GM21360 (cell line): ENCODE results near the gene PIKFYVE.
A peak's percentile ranks its signal among the peaks of the same experiment; 100 is the strongest.
"Not testable (repeated sequence)": the region's sequence is repeated elsewhere in the genome, so short reads cannot be mapped to it uniquely, and the experiment has no call there.

Source experiments
- ATAC-seq: cut with Tn5 transposase; IDR thresholded peaks from one replicate; pipeline ENCODE4 v1.9.1; 2021; ENCODE audit warnings: mild to moderate bottlenecking, moderate library complexity; ENCODE audit not compliant: unreplicated experiment

The PIKFYVE gene

GRCh38 chr2:208254871-208255556 is 11.0 kb upstream of the PIKFYVE start, which contains the start of gene IDH1:
Gene IDH1 (minus strand): TSS chr2:208255071. CDS start chr2:208251551, 3,520 bp downstream.
- ATAC-seq: peak; percentile 82

DNA sequence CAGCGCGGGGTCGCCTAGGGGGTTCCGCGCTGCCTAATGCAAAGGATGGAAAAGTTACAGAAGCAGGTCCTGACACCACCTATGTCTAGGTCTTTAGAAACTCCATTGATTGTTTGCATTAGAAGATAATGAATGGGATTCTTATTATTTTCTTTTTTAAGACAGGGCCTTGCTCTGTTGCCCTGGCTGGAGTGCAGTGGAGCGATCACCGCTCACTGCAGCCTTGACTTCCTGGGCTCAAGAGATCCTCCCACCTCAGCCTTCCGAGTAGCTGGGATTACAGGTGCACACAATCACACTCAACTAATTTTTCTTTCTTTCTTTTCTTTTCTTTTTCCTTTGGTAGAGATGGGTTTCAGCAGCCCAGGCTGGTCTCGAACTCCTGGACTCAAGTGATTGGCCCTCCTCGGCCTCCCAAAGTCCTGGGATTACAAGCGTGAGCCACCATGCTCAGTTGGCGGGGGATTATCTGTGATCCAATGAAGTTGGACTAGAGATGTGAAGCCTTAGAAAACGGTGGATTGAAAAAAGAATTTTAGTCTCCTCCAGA is 10.4 kb upstream of the PIKFYVE start:
- ATAC-seq: peak; percentile 26

DNA sequence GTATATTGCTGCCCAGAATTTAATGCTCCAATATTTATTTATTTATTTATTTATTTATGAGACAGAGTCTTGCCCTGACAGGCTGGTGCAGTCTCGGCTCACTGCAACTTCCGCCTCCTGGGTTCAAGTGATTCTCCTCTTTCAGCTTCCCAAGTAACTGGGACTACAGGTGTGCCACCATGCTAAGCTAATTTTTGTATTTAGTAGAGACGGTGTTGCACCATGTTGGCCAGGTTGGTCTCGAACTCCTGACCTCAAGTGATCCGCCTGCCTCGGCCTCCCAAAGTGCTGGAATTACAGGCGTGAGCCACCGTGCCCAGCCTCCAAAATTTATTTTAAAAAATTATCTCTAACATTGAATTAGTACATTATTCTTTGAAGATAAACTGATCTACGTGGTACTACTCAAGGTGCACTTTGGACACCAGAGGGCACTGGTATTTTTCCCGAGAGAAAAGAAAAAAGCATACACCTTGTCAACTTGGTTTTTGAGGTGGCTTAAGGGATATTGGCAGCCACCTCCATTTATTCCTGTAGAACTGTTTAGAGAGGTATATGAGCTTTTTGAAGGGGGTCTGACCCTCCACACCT is 9.8 kb upstream of the PIKFYVE start:
- ATAC-seq: no peak

DNA sequence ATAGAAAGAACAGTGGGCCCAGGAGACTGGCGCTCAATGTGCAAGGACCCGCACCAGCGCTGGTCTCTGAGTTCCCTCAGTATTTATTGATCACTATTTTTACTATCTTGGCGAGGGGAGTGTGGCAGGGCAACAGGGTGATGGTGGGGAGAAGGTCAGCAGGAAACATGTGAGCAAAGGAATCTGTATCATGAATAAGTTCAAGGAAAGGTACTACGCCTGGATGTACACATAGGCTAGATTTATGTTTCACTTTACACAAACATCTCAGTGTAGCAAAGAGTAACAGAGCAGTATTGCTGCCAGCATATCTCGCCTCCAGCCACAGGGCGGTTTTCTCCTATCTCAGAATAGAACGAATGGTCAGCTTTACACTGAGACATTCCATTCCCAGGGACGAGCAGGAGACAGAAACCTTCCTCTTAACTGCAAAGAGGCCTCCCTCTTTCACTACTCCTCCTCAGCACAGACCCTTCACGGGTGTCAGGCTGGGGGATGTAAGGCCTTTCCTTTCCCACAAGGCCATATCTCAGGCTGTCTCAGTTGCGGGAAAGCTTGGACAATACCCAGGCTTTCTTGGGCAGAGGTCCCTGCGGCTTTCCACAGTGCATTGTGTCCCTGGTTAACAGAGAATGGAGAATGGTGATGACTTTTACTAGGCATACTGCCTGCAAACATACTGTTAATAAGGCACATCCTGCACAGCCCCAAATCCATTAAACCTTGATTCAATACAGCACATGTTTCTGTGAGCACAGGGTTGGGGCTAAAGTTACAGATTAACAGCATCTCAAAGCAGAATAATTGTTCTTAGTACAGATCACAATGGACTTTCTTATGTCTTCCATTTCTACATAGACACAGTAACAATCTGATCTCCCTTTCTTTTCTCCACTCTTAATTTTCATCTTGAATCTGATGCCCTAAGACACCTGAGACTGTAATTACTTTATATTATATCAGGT is 8.9 kb upstream of the PIKFYVE start:
- not testable (repeated sequence) for ATAC-seq

DNA sequence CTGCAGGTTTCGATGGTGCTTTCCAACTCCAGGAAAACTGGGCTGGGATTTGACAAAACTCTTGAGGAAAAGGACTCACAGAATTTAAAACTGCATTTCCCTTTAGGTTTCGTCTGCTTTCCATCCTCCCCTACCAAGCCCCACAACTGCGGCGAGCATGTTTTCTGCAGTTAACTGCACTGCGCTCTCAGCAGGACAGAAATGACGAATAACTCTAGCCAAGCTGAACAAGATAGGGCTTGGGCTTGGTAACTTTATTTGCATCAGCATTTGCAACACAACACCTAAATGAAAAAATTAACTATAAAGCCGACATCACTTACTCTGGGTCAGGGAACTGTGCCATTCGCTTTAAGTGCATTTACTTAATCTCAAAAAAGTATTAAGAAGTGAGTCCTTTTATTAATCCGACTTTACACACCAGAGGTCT is 669 bp upstream of the PIKFYVE start:
- peak; percentile 46 for ATAC-seq

DNA sequence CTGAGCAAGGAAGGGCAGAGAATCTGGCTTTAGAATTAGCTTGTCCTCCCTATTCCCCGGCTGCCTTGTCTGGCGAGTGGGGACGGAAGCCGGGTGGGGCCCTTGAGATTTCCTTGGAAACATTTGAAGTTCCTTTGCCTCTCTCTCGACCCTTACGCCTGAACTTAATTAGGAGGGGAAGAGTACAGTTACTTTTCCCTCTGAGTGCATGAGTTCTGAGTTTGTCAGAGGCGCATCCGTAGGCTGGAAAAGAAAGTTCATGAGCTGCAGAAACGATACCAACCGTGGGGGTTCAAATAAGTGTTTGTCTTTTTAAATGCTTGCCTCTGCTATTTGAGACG is 468 bp downstream of the PIKFYVE start:
- ATAC-seq: peak; percentile 6

GRCh38 chr2:208266936-208267335 is 881 bp downstream of the PIKFYVE start:
- ATAC-seq: no peak

DNA sequence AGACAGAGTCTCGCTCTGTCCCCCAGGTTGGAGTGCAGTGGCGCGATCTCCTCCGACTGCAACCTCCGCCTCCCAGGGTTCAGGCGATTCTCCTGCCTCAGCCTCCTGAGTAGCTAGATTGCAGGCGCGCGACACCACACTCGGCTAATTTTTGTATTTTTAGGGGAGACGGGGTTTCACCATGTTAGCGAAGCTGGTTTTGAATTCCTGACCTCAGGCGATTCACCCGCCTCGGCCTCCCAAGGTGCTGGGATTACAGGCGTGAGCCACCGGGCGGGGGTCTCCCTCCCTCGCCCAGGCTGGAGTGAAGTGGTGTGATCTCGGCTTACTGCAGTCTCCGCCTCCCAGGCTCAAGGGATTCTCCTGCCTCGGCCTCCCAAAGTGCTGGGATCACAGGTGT is 1.5 kb downstream of the PIKFYVE start:
- ATAC-seq: not testable (repeated sequence)

DNA sequence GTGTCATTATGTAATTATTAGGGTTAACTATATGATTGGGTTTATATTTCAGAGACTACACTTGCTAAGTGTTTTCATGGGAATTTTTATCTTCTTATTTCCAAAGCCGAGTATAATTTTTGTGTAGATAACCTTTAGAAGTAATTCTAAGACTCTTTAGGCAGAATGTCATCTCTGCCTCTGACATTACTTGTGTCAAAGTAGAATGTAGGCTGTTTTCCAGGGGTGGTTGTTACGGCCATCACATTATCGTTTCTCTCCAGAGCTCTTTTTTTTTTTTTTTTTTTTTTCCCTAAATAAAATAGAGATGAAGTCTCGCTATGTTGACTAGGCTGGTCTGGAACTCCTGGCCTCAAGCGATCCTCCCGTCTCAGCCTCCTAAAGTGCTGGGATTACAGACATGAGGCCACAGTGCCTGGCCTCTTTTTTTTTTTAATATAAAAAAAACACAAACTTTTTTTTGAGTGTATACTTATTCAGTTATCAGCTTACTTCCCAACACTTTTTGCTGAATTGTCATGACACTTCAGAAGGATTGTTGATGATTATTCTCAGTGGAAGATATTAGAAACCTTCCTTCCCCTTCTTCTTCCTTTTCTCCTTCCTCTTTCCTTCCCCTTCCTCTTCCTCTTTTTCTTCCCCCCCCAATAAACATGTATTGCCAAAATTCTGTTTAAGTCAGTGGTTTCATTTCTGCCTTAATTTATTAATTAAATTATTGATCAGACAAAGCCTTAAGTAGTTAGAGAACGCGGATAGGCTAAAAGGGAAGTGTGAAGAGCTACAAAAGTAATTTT is 2.3 kb downstream of the PIKFYVE start:
- no peak for ATAC-seq

DNA sequence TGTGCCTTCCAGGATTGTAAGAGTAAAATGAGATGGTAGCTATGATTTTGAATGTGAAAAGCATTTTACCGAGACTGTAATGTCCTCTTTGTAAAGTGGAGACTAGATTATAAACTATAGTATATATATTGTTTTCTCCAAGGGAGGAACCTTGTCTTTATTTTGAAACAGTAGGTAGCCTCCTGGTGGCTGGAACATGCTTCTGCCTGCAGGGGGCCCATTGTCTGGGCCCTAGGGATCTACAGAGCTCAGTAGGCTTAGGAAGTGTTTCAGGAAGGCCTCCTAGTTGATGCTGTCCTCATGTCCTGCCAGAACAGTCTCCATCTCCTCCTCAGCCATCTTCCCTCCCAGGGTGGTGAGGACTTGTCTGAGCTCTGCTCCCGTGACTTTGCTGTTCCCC is 3.0 kb downstream of the PIKFYVE start:
- ATAC-seq: no peak

DNA sequence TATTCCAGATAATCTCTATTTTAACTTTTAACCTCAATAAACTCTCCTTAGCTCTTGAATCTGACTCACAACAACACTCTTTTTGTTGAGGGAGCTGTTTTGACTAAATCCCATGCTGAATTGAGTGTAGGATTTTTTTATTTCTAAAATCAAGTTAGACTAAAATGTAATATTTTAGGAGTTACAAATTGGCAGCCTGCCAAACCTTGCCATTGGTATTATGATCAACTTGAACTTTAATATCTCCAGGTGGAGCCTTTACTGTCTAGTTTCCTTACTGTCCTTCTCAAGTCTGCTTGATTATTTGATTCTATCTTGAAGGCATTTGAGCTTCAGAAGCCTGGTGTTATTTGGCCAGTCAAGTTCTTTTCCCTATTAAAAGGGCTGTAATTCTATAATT is 8.7 kb downstream of the PIKFYVE start:
- ATAC-seq: no peak

DNA sequence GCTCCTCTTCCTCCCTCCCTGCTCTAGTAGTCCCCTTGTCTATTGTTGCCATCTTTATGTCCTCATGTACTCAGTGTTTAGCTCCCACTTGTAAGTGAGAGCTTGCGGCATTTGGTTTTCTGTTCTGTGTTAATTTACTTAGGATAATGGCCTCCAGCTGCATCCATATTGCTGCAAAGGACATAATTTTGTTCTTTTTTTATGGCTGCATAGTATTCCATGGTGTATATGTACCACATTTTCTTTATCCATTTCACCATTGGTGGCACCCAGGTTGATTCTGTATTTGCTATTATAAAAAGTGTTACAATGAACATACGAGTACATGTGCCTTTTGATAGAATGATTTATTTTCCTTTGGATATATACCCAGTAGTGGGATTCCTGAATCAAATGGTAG is 12.5 kb downstream of the PIKFYVE start:
- no peak for ATAC-seq

DNA sequence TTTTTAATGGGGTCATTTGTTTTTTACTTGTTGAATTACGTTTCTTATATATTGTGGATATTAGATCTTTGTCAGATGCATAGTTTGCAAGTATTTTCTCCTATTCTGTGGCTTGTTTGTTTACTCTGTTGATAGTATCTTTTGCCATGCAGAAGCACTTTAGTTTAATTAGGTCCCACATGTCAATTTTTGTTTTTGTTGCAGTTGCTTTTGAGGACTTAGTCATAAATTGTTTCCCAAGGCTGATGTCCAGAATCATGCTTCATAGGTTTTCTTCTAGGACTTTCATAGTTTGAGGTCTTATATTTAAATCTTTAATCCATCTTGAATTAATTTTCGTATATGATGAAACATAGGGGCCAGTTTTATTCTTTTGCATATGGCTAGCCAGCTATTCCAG is 13.2 kb downstream of the PIKFYVE start:
- ATAC-seq: no peak

GRCh38 chr2:208280234-208280633 is 14.2 kb downstream of the PIKFYVE start:
- ATAC-seq: no peak

GRCh38 chr2:208280933-208281332 is 14.9 kb downstream of the PIKFYVE start:
- peak; percentile 68 for ATAC-seq

DNA sequence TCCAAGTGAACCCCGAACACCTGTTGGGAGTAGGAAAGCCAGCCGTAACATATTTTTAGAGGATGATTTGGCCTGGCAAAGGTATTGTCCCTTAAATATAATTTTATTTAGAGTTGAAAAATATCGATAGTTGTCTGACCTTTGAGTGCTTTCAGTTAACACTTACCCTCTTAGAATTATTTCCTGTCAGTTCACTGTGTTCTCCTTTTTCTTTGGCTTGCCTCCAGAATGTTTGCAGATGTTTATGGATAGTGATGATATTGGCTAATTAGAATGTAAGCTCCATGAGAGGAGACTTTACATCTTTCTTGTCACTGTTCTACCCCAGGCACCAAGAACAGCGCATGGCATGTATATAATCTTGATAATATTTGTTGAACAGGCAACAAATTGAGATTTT is 19.8 kb downstream of the PIKFYVE start:
- no peak for ATAC-seq

DNA sequence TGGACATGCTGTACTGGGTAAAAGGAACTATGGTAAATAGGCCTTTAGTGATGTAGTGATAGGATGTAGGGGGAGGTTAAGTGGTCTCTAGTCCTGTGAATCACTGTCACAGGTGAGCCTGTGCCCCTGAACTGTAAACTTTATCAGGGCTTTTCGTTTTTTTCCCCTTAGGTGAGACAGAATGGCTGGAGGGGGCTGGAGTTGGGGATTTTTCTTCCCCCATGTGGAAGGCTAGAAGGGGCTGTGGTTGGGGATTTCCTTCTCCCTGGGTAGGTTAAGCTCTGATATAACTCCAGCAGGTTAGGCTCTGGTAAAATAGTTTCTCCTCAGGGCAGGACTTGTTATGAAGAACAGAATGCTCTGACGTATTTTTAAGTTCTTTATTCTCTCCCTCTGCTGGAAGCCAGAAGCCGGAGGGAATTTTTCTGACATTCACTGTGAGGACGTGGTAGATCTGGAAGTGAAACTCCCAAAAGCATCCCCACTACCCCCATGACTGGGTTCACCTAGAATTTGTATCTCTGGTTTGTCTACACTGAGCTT is 28.5 kb downstream of the PIKFYVE start:
- ATAC-seq: peak; percentile 70

DNA sequence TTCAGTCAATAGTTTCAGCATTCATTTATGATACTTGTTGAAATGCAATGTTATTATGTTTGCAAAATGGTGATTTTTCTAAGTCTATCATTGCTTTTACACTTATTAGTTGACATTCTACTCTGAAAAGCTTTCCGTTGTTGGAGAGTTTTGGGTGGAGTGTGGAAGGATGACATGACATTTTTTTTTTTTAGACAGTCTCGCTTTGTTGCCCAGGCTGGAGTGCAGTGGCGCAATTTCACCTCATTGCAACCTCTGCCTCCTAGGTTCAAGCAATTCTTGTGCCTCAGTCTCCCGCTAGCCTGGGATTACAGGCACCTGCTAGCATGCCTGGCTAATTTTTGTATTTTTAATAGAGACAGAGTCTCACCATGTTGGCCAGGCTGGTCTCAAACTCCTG is 29.8 kb downstream of the PIKFYVE start:
- ATAC-seq: no peak

- ATAC-seq: no peak
Measured at GRCh38 chr2:208296610-208297009, 30.6 kb downstream of the PIKFYVE start.

DNA sequence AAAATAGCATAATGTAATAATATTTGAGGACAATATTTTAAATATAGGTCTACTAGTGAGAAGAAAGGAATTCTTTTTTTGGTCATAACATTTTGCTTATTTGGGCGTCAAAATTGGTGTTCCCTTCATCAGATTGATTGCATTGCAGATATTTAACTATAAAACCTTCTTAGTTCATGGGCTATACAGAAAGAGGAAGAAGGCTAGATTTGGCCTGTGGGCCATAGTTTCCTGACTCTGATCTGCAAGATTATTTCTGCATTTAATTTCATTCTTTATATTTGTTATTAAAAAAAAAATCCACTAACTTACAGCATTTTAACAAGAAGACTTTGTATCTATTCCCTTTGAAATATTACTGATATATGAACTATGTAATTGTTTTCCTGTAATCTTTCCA is 31.9 kb downstream of the PIKFYVE start:
- ATAC-seq: no peak
